Upper lobe of right lung (tissue), 1 donor: Measurements from ENCODE around the gene ECI1. TPM values are rescaled to one million over a fixed set of nuclear protein-coding genes. Genes with fewer than 3 reads are reported as not detected.

ENCODE experiments used
- ATAC-seq: fragments of 200-7000 bp; cut with Tn5 transposase; one replicate; pipeline ENCODE4 v1.9.1; 2020; ENCODE audit warnings: mild to moderate bottlenecking, moderate library complexity
- DNase-seq: peaks from one replicate; pipeline ENCODE4 v3.0.0-alpha.2; 2020
- H3K27ac ChIP-seq: fragments of 200-600 bp; one replicate; pipeline ENCODE4 v1.8.0; 2022
- H3K27me3 ChIP-seq: fragments of 200-600 bp; one replicate; pipeline ENCODE4 v1.8.0; 2022; ENCODE audit warnings: mild to moderate bottlenecking
- H3K36me3 ChIP-seq: fragments of 200-600 bp; one replicate; pipeline ENCODE4 v1.8.0; 2022
- H3K4me1 ChIP-seq: fragments of 200-600 bp; one replicate; pipeline ENCODE4 v1.8.0; 2022
- H3K4me3 ChIP-seq: fragments of 200-600 bp; one replicate; pipeline ENCODE4 v1.8.0; 2022; ENCODE audit warnings: mild to moderate bottlenecking
- H3K9me3 ChIP-seq: fragments of 200-600 bp; one replicate; pipeline ENCODE4 v1.8.0; 2022
- CTCF ChIP-seq: fragments of 200-600 bp; IDR thresholded peaks from one replicate; pipeline ENCODE4 v1.8.0; 2022; ENCODE audit warnings: antibody characterized with exemption
- intact Hi-C: fragments of 100-400 bp; cut with DNase I; formaldehyde crosslinking; loops from one replicate; pipeline ENCODE4 v1.11.0; 2022
- total RNA-seq: library from RNA; stranded (reverse); fragmentation: NEBNext Ultra II Directional; extraction: Animal tissue kit (Norgen Biotek cat#: 25700); gene quantifications from one replicate; pipeline ENCODE4 v1.2.1, GENCODE V29; 2021
- donor health status: DM: no; HTN: yes; CAD: no; lungs with severe emphysema.

ECI1 gene
- total RNA-seq, 1 donor from 2014 or later: 46.2 TPM

GRCh38 chr16:2282866-2283555 lies 31.6 kb upstream of the ECI1 start:
- Histone ChIP-seq H3K4me1 (no peaks in the 10 kb centered on the region), H3K9me3 (no peaks in the 10 kb centered on the region), H3K36me3 (peaks cover 49% of the 10 kb centered on the region), H3K4me3 (no peak overlapping the region), H3K27ac (no peak overlapping the region), H3K27me3 (no peaks in the 10 kb centered on the region)
- intact Hi-C loops: no loop called here
- ATAC-seq: no peak
- no peak for DNase-seq
- no peak for TF ChIP-seq CTCF

GRCh38 chr16:2282262-2282661 lies 30.9 kb upstream of the ECI1 start:
- intact Hi-C loops: no loop called here
- Histone ChIP-seq H3K36me3 (peaks cover 48% of the 10 kb centered on the region), H3K4me3 (no peak overlapping the region), H3K27ac (no peak overlapping the region), H3K27me3 (no peaks in the 10 kb centered on the region), H3K4me1 (no peaks in the 10 kb centered on the region), H3K9me3 (no peaks in the 10 kb centered on the region)
- DNase-seq (no peak), ATAC-seq (no peak)
- TF ChIP-seq CTCF: no peak

- Histone ChIP-seq H3K4me3 (no peak overlapping the region), H3K27ac (no peak overlapping the region), H3K4me1 (no peaks in the 10 kb centered on the region), H3K27me3 (no peaks in the 10 kb centered on the region), H3K9me3 (no peaks in the 10 kb centered on the region), H3K36me3 (peaks cover 47% of the 10 kb centered on the region)
- DNase-seq (no peak), ATAC-seq (no peak)
- TF ChIP-seq CTCF: no peak
- intact Hi-C loops: no loop called here
Observed at GRCh38 chr16:2280981-2281542, 29.7 kb upstream of the ECI1 start.

- Histone ChIP-seq H3K4me3 (no peak overlapping the region), H3K36me3 (peaks cover 41% of the 10 kb centered on the region), H3K27ac (no peak overlapping the region), H3K4me1 (no peaks in the 10 kb centered on the region), H3K9me3 (no peaks in the 10 kb centered on the region), H3K27me3 (no peaks in the 10 kb centered on the region)
- intact Hi-C loops: no loop called here
- no peak for TF ChIP-seq CTCF
- DNase-seq: no peak
- ATAC-seq: no peak
Observed at GRCh38 chr16:2280461-2280860, 29.1 kb upstream of the ECI1 start.

- intact Hi-C loops: no loop called here
- no peak for ATAC-seq
- DNase-seq: no peak
- TF ChIP-seq CTCF: no peak
- no peak overlapping the region for H3K27ac ChIP-seq
- no peak overlapping the region for H3K4me3 ChIP-seq
- no peaks in the 10 kb centered on the region for H3K27me3 ChIP-seq
- no peaks in the 10 kb centered on the region for H3K4me1 ChIP-seq
- H3K36me3 ChIP-seq: peaks cover 37% of the 10 kb centered on the region
- no peaks in the 10 kb centered on the region for H3K9me3 ChIP-seq
Observed at GRCh38 chr16:2278956-2279800, 27.8 kb upstream of the ECI1 start.
